ENCODE measurements around the gene DUSP1. TPM values are rescaled to one million over a fixed set of nuclear protein-coding genes. Genes with fewer than 3 reads are reported as not detected.

The DUSP1 gene
- total and polyA plus RNA-seq, 2 of the 4 experiments (the other 2 are of a cell fraction) = 304 to 467 TPM

DNA sequence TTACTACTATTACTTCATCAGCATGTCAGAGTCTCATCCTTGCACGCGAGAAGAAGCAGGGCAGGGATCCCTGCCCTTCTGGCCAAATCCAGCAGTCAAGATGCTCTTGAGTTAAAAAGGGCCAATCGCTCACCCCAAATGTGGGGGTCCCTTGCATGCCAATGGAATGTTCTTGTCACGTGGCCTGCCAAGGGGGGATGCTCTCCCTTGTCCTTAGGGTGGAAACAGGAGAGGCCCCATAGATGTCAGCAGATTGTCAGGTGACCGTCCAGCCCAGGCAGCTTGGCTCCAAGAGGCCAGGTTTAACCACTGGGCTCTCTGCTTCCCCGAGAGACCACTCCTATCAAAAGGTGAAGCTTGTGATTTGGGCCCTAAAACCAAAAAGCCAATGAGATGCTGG lies 25.3 kb upstream of the DUSP1 start:
- H3K4me2 ChIP-seq (ENCODE audit: low read depth, low read length) = no peak overlapping the region
- no peak for ATAC-seq (ENCODE audit: low read depth)
- in situ Hi-C loops (cut with MboI; ENCODE audit: low sequenced_read_pairs) (no loop called here), intact Hi-C loops (cut with micrococcal nuclease) (no loop called here), dilution Hi-C loops (cut with HindIII; ENCODE audit: low sequenced_read_pairs, unreplicated experiment) (no loop called here)
- peak overlapping the region; percentile 46; the same call in 1 of the 2 replicates for H3K23ac ChIP-seq (ENCODE audit: low read depth, low read length)
- H3K9me1 ChIP-seq (ENCODE audit: insufficient read depth, low read length) = peaks cover 40% of the 10 kb centered on the region
- H3K18ac ChIP-seq (ENCODE audit: low read depth, low read length) = peak overlapping the region; percentile 12
- H4K5ac ChIP-seq (ENCODE audit: low read depth, low read length) = no peak overlapping the region; the same call in 1 of the 2 replicates
- peak overlapping the region; percentile 67 for H2BK5ac ChIP-seq (ENCODE audit: low read depth, low read length, poor library complexity, severe bottlenecking)
- H3K9ac ChIP-seq (ENCODE audit: low read depth, low read length) = no peak overlapping the region
- H2BK20ac ChIP-seq (ENCODE audit: low read depth, low read length) = peak overlapping the region; percentile 85
- ChIA-PET CTCF (interaction anchor here (1.3 kb wide), 1 partner anchor 11 kb away, joined by 3 read pairs; no protein-coding TSS in a partner anchor), POLR2A (ENCODE audit: unreplicated experiment) (no interaction called here)
- H3K79me1 ChIP-seq (ENCODE audit: low read depth in 1 of 2, low read length in 2 of 2) = peaks cover 20 to 53% of the 10 kb centered on the region in 2 experiments; a peak in 3 of 4 replicates
- peak overlapping the region; percentile 68 for H3K4ac ChIP-seq (ENCODE audit: low read depth, low read length)
- TF ChIP-seq, protein P1, sequence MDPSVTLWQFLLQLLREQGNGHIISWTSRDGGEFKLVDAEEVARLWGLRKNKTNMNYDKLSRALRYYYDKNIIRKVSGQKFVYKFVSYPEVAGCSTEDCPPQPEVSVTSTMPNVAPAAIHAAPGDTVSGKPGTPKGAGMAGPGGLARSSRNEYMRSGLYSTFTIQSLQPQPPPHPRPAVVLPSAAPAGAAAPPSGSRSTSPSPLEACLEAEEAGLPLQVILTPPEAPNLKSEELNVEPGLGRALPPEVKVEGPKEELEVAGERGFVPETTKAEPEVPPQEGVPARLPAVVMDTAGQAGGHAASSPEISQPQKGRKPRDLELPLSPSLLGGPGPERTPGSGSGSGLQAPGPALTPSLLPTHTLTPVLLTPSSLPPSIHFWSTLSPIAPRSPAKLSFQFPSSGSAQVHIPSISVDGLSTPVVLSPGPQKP (IDR thresholded peaks at IDR 0.05; ENCODE audit: borderline replicate concordance, low read depth, low read length) = no peak
- TF ChIP-seq CEBPB (IDR thresholded peaks at IDR 0.05; ENCODE audit: low read depth, low read length) (no peak), RAD21 (IDR thresholded peaks at IDR 0.05; ENCODE audit: low read length) (no peak), MXI1 (IDR thresholded peaks at IDR 0.05; ENCODE audit: borderline replicate concordance, low read depth, low read length) (no peak), NFE2L2 (IDR thresholded peaks at IDR 0.05; ENCODE audit: low read depth, low read length) (no peak), RCOR1 (IDR thresholded peaks at IDR 0.05; ENCODE audit: insufficient replicate concordance, low read length) (no peak), FOS (IDR thresholded peaks at IDR 0.05; ENCODE audit: low read depth, low read length) (no peak), SMC3 (IDR thresholded peaks at IDR 0.05; ENCODE audit: low read depth, low read length) (no peak), MAFK (IDR thresholded peaks at IDR 0.05; ENCODE audit: low read depth, low read length) (no peak), MAZ (IDR thresholded peaks at IDR 0.05; ENCODE audit: borderline replicate concordance, low read depth, low read length) (no peak), BHLHE40 (IDR thresholded peaks at IDR 0.05; ENCODE audit: low read depth, low read length) (no peak), RFX5 (IDR thresholded peaks at IDR 0.05; ENCODE audit: low read depth, low read length) (no peak), POLR2A (IDR thresholded peaks at IDR 0.05; ENCODE audit: low read depth, low read length) (no peak), CHD1 (IDR thresholded peaks at IDR 0.05; ENCODE audit: low read depth, low read length) (no peak)
- TF ChIP-seq, protein P2, sequence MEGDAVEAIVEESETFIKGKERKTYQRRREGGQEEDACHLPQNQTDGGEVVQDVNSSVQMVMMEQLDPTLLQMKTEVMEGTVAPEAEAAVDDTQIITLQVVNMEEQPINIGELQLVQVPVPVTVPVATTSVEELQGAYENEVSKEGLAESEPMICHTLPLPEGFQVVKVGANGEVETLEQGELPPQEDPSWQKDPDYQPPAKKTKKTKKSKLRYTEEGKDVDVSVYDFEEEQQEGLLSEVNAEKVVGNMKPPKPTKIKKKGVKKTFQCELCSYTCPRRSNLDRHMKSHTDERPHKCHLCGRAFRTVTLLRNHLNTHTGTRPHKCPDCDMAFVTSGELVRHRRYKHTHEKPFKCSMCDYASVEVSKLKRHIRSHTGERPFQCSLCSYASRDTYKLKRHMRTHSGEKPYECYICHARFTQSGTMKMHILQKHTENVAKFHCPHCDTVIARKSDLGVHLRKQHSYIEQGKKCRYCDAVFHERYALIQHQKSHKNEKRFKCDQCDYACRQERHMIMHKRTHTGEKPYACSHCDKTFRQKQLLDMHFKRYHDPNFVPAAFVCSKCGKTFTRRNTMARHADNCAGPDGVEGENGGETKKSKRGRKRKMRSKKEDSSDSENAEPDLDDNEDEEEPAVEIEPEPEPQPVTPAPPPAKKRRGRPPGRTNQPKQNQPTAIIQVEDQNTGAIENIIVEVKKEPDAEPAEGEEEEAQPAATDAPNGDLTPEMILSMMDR (conservative IDR thresholded peaks at IDR 0.05; ENCODE audit: low read depth, low read length) = no peak
- TF ChIP-seq, protein P3, sequence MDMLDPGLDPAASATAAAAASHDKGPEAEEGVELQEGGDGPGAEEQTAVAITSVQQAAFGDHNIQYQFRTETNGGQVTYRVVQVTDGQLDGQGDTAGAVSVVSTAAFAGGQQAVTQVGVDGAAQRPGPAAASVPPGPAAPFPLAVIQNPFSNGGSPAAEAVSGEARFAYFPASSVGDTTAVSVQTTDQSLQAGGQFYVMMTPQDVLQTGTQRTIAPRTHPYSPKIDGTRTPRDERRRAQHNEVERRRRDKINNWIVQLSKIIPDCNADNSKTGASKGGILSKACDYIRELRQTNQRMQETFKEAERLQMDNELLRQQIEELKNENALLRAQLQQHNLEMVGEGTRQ (IDR thresholded peaks at IDR 0.05; ENCODE audit: low read depth, low read length) = no peak
- peak overlapping the region; percentile 10 to 72; a peak in 3 of 4 replicates for H4K8ac ChIP-seq (ENCODE audit: low read depth in 2 of 2, low read length in 2 of 2)
- BruUV-seq (replicated peaks) = no TSS peak
- H3K27ac ChIP-seq (ENCODE audit: insufficient read depth, low read length) = peak overlapping the region; percentile 17; the same call in 1 of the 2 replicates
- DNase-seq = no peak
- no CpG with 5 or more reads among the region's 6 CpGs for WGBS, 2 experiments (ENCODE audit: extremely low coverage in 2 of 2, insufficient read length in 1 of 2)
- H2AK9ac ChIP-seq (replicated peaks; ENCODE audit: low read depth, low read length, poor library complexity) = peak overlapping the region; percentile 0
- H3K56ac ChIP-seq (ENCODE audit: extremely low read depth, insufficient read depth, low read length) = no peak overlapping the region
- peak overlapping the region; percentile 78 for H2BK120ac ChIP-seq (ENCODE audit: low read depth, low read length)
- peak overlapping the region; percentile 12 for H3K14ac ChIP-seq (replicated peaks; ENCODE audit: low read depth, low read length)
- H3K4me1 ChIP-seq (ENCODE audit: control insufficient read depth, insufficient read depth, low read length) = peaks cover 38% of the 10 kb centered on the region
- H3K36me3 ChIP-seq (ENCODE audit: control insufficient read depth, insufficient read depth, low read length) = no peaks in the 10 kb centered on the region
- no peak overlapping the region for H3K4me3 ChIP-seq (ENCODE audit: insufficient read depth, low read depth, low read length)
- peak overlapping the region; percentile 63 for H2AK5ac ChIP-seq (ENCODE audit: low read depth, low read length)
- no peaks in the 10 kb centered on the region for H3K9me3 ChIP-seq (ENCODE audit: control insufficient read depth, insufficient read depth, low read length)
- H4K91ac ChIP-seq (ENCODE audit: insufficient read depth, low read depth, low read length) = peak overlapping the region; percentile 82
- H3K27me3 ChIP-seq (ENCODE audit: control insufficient read depth, insufficient read depth, low read length) = no peaks in the 10 kb centered on the region
- H2BK15ac ChIP-seq (ENCODE audit: low read depth, low read length) = peak overlapping the region; percentile 89; the same call in 2 of the 3 replicates
- peak overlapping the region; percentile 27 for H2AFZ ChIP-seq (replicated peaks; ENCODE audit: low read length, poor library complexity)
- no peaks in the 10 kb centered on the region; the same call in 1 of the 2 replicates for H4K20me1 ChIP-seq (ENCODE audit: insufficient read depth, low read length)
